Tibial nerve (tissue), 4 donors: ENCODE data around the gene MRPS16. TPM values are rescaled to one million over a fixed set of nuclear protein-coding genes. Genes with fewer than 3 reads are reported as not detected.

Experiments
- DNase-seq, 2 donors: peaks; one replicate each; pipeline ENCODE4 v3.0.0-alpha.2; 2019; ENCODE audit warnings: low spot score in 2 of 2
- H3K27ac ChIP-seq, 4 donors: fragments of 200-600 bp; sonication (generic) in 3 of 4; one replicate each; pipeline ENCODE4 v1.5.1; 2017 to 2019; ENCODE audit warnings: mild to moderate bottlenecking in 1 of 4
- H3K27me3 ChIP-seq, 2 donors: fragments of 200-600 bp; sonication (generic) in 1 of 2; one replicate each; pipeline versions ENCODE4 v1.5.1 to v1.6.0; 2017 to 2019
- H3K36me3 ChIP-seq, 3 donors: fragments of 200-600 bp; sonication (generic); one replicate each; pipeline ENCODE4 v1.5.1; 2018 to 2019
- H3K4me1 ChIP-seq, 4 donors: fragments of 200-600 bp; sonication (generic) in 3 of 4; one replicate each; pipeline ENCODE4 v1.5.1; 2017 to 2019
- H3K4me3 ChIP-seq, 4 donors: fragments of 200-600 bp; sonication (generic) in 3 of 4; one replicate each; pipeline ENCODE4 v1.5.1; 2017 to 2019; ENCODE audit warnings: mild to moderate bottlenecking in 1 of 4, moderate library complexity in 1 of 4
- H3K9me3 ChIP-seq, 4 donors: fragments of 200-600 bp; sonication (generic) in 3 of 4; one replicate each; pipeline ENCODE4 v1.5.1; 2017 to 2019
- CTCF ChIP-seq, 5 experiments: fragments of 200-600 bp in 3 of 5; fragments of 450-650 bp in 2 of 5; sonication (generic) in 3 of 5; IDR thresholded peaks; one replicate each; pipeline ENCODE4 v1.5.1; 2016 to 2019; ENCODE audit warnings: antibody characterized with exemption in 5 of 5, mild to moderate bottlenecking in 3 of 5, moderate library complexity in 2 of 5
- EP300 ChIP-seq, 2 donors: sonication (generic); formaldehyde crosslinking; IDR thresholded peaks; one replicate each; pipeline ENCODE4 v1.6.1; 2017; ENCODE audit warnings: antibody characterized with exemption in 2 of 2, mild to moderate bottlenecking in 1 of 2
- POLR2A ChIP-seq, 2 donors: fragments of 450-650 bp; IDR thresholded peaks; one replicate each; pipeline ENCODE4 v1.6.1; 2017; ENCODE audit warnings: antibody characterized with exemption in 2 of 2, mild to moderate bottlenecking in 2 of 2, moderate library complexity in 2 of 2
- WGBS, 2 donors: methylation state at CpG; one replicate each; pipeline ENCODE4 v1.1.5; 2018; 5-methylcytosine and 5-hydroxymethylcytosine counted together
- total RNA-seq, 4 donors: library from RNA; depleted of rRNA; stranded (reverse); fragments of >200 nt; gene quantifications; one replicate each; pipeline ENCODE4 v1.1.0, GENCODE V29; 2016

MRPS16 gene
- total RNA-seq, 4 donors from 2014 or later, result 32.0 to 34.7 (median 34.2) TPM

- H3K4me3 ChIP-seq, result no peak overlapping the region
- TF ChIP-seq POLR2A (IDR thresholded peaks at IDR 0.05) (no peak), CTCF (IDR thresholded peaks at IDR 0.05) (no peak), EP300 (IDR thresholded peaks at IDR 0.05) (no peak)
- no peaks in the 10 kb centered on the region for H3K9me3 ChIP-seq
- 68 to 81% methylated on average over 4 of the region's 4 CpGs for WGBS, 2 donors
- DNase-seq, result no peak
- H3K36me3 ChIP-seq, result peaks cover 0 to 63% (median 2%) of the 10 kb centered on the region in 3 donors
- no peaks in the 10 kb centered on the region for H3K4me1 ChIP-seq
- no peak overlapping the region for H3K27ac ChIP-seq
- H3K27me3 ChIP-seq, result no peaks in the 10 kb centered on the region
These were observed 41.2 kb downstream of the MRPS16 start for GRCh38 chr10:73211106-73211811.

- Histone ChIP-seq H3K4me1 (no peaks in the 10 kb centered on the region), H3K36me3 (peaks cover 0 to 69% (median 2%) of the 10 kb centered on the region in 3 donors), H3K27me3 (no peaks in the 10 kb centered on the region), H3K9me3 (no peaks in the 10 kb centered on the region), H3K4me3 (no peak overlapping the region), H3K27ac (no peak overlapping the region)
- WGBS, 2 donors, result 98 to 99% methylated on average over 3 of the region's 3 CpGs
- TF ChIP-seq POLR2A (IDR thresholded peaks at IDR 0.05) (no peak), EP300 (IDR thresholded peaks at IDR 0.05) (no peak), CTCF (IDR thresholded peaks at IDR 0.05) (no peak)
- no peak for DNase-seq
These were observed 41.9 kb downstream of the MRPS16 start for GRCh38 chr10:73210395-73211105.

GRCh38 chr10:73209705-73210104 is 42.7 kb downstream of the MRPS16 start:
- H3K4me3 ChIP-seq, result no peak overlapping the region
- H3K4me1 ChIP-seq, result no peaks in the 10 kb centered on the region
- no peaks in the 10 kb centered on the region for H3K9me3 ChIP-seq
- no peak for DNase-seq
- WGBS, 2 donors, result 41 to 47% methylated on average over 1 of the region's 1 CpG
- H3K36me3 ChIP-seq, result peaks cover 0 to 69% (median 2%) of the 10 kb centered on the region in 3 donors
- H3K27me3 ChIP-seq, result no peaks in the 10 kb centered on the region
- TF ChIP-seq EP300 (IDR thresholded peaks at IDR 0.05) (no peak), CTCF (IDR thresholded peaks at IDR 0.05) (no peak), POLR2A (IDR thresholded peaks at IDR 0.05) (no peak)
- no peak overlapping the region for H3K27ac ChIP-seq

GRCh38 chr10:73207883-73208282 is 44.6 kb downstream of the MRPS16 start:
- WGBS, 2 donors, result 74 to 90% methylated on average over 2 of the region's 2 CpGs
- no peak for DNase-seq
- H3K9me3 ChIP-seq, result no peaks in the 10 kb centered on the region

More at GRCh38 chr10:73207883-73208282, 44.6 kb downstream of the MRPS16 start:
- Histone ChIP-seq H3K4me3 (no peak overlapping the region), H3K27me3 (no peaks in the 10 kb centered on the region), H3K27ac (no peak overlapping the region), H3K36me3 (peaks cover 0 to 66% (median 2%) of the 10 kb centered on the region in 3 donors), H3K4me1 (no peaks in the 10 kb centered on the region)
- TF ChIP-seq EP300 (IDR thresholded peaks at IDR 0.05), result no peak
- no peak for TF ChIP-seq CTCF (IDR thresholded peaks at IDR 0.05)
- TF ChIP-seq POLR2A (IDR thresholded peaks at IDR 0.05), result no peak
